Left lobe of liver (tissue), 2 donors: ENCODE data around the gene PROSER2. TPM values are rescaled to one million over a fixed set of nuclear protein-coding genes. Genes with fewer than 3 reads are reported as not detected.
"Not testable (repeated sequence)": the region's sequence is repeated elsewhere in the genome, so short reads cannot be mapped to it uniquely, and the experiment has no call there.

Source experiments
- ATAC-seq: fragments of 200-7000 bp; cut with Tn5 transposase; one replicate; pipeline ENCODE4 v1.9.1; 2020; ENCODE audit warnings: mild to moderate bottlenecking, moderate library complexity
- DNase-seq: peaks from one replicate; pipeline ENCODE4 v3.0.0-alpha.2; 2020; ENCODE audit warnings: low spot score
- total RNA-seq: library from RNA; stranded (reverse); gene quantifications from one replicate; pipeline ENCODE4 v1.2.1, GENCODE V29; 2021
- donor health status: DM: no; HTN: no; CAD: no; lungs with moderate emphysema.
- donor health status: DM: no; HTN: yes; CAD: no.

PROSER2 gene
- total RNA-seq, 1 donor from 2014 or later = 38.3 TPM

GRCh38 chr10:11830836-11831519 lies 7.8 kb downstream of the PROSER2 start:
- peak; percentile 43 for ATAC-seq

GRCh38 chr10:11831520-11831951 lies 8.4 kb downstream of the PROSER2 start:
- DNase-seq = peak; percentile 59
- ATAC-seq = peak; percentile 58

More at GRCh38 chr10:11830836-11831519, 7.8 kb downstream of the PROSER2 start:
- DNase-seq = no peak

GRCh38 chr10:11832042-11832441 lies 8.9 kb downstream of the PROSER2 start:
- DNase-seq = peak; percentile 58
- ATAC-seq = peak; percentile 41

- DNase-seq = no peak
- ATAC-seq = no peak
Observed at GRCh38 chr10:11835061-11835460, 11.9 kb downstream of the PROSER2 start.

- DNase-seq (no peak), ATAC-seq (no peak)
Observed at GRCh38 chr10:11835704-11836103, 12.5 kb downstream of the PROSER2 start.

- peak; percentile 53 for ATAC-seq
- no peak for DNase-seq
Observed at GRCh38 chr10:11837372-11838161, 14.4 kb downstream of the PROSER2 start.

- DNase-seq (no peak), ATAC-seq (peak; percentile 45)
Observed at GRCh38 chr10:11838298-11838852, 15.2 kb downstream of the PROSER2 start.

- peak; percentile 30 for ATAC-seq
Observed at GRCh38 chr10:11841375-11841774, 18.2 kb downstream of the PROSER2 start.

GRCh38 chr10:11842411-11842810 lies 19.3 kb downstream of the PROSER2 start:
- no peak for DNase-seq
- no peak for ATAC-seq

More at GRCh38 chr10:11841375-11841774, 18.2 kb downstream of the PROSER2 start:
- DNase-seq = no peak

- no peak for ATAC-seq
Observed at GRCh38 chr10:11845113-11845512, 22.0 kb downstream of the PROSER2 start.

GRCh38 chr10:11846542-11846941 lies 23.4 kb downstream of the PROSER2 start:
- peak; percentile 90 for ATAC-seq
- peak; percentile 88 for DNase-seq

More at GRCh38 chr10:11845113-11845512, 22.0 kb downstream of the PROSER2 start:
- no peak for DNase-seq

- no peak for DNase-seq
- ATAC-seq = no peak
Observed at GRCh38 chr10:11849277-11849676, 26.1 kb downstream of the PROSER2 start.

GRCh38 chr10:11849911-11850310 lies 26.8 kb downstream of the PROSER2 start:
- ATAC-seq = no peak
- no peak for DNase-seq

- no peak for DNase-seq
- no peak for ATAC-seq
Observed at GRCh38 chr10:11851910-11852309, 28.8 kb downstream of the PROSER2 start.

- not testable (repeated sequence) for DNase-seq
Observed at GRCh38 chr10:11852637-11853036, 29.5 kb downstream of the PROSER2 start.

GRCh38 chr10:11853468-11853867 lies 30.3 kb downstream of the PROSER2 start:
- DNase-seq (no peak), ATAC-seq (no peak)

More at GRCh38 chr10:11852637-11853036, 29.5 kb downstream of the PROSER2 start:
- not testable (repeated sequence) for ATAC-seq

- ATAC-seq (no peak), DNase-seq (no peak)
Observed at GRCh38 chr10:11854301-11854700, 31.1 kb downstream of the PROSER2 start.

GRCh38 chr10:11856089-11856488 lies 32.9 kb downstream of the PROSER2 start:
- ATAC-seq (no peak), DNase-seq (no peak)

GRCh38 chr10:11856678-11857077 lies 33.5 kb downstream of the PROSER2 start:
- DNase-seq (no peak), ATAC-seq (peak; percentile 10)

- ATAC-seq (peak; percentile 44), DNase-seq (no peak)
Observed at GRCh38 chr10:11858093-11858492, 34.9 kb downstream of the PROSER2 start.

- ATAC-seq = no peak
- no peak for DNase-seq
Observed at GRCh38 chr10:11861341-11861740, 38.2 kb downstream of the PROSER2 start.
